Breast epithelium (tissue), 3 donors: ENCODE measurements around the gene EVL.

Source experiments
- POLR2A ChIP-seq: fragments of 450-650 bp; IDR thresholded peaks from one replicate; pipeline ENCODE4 v1.6.1; 2016; ENCODE audit warnings: antibody characterized with exemption, mild to moderate bottlenecking, moderate library complexity
- POLR2AphosphoS5 ChIP-seq, 3 donors: sonication (generic); formaldehyde crosslinking; IDR thresholded peaks; one replicate each; pipeline ENCODE4 v1.6.1; 2017; ENCODE audit warnings: antibody characterized with exemption in 3 of 3
- TF ChIP-seq, protein P1 (sequence below), 3 donors: fragments of 450-650 bp; IDR thresholded peaks; one replicate each; pipeline ENCODE4 v1.5.1; 2016 to 2017; ENCODE audit warnings: antibody characterized with exemption in 3 of 3, mild to moderate bottlenecking in 3 of 3, moderate library complexity in 3 of 3

DNA sequence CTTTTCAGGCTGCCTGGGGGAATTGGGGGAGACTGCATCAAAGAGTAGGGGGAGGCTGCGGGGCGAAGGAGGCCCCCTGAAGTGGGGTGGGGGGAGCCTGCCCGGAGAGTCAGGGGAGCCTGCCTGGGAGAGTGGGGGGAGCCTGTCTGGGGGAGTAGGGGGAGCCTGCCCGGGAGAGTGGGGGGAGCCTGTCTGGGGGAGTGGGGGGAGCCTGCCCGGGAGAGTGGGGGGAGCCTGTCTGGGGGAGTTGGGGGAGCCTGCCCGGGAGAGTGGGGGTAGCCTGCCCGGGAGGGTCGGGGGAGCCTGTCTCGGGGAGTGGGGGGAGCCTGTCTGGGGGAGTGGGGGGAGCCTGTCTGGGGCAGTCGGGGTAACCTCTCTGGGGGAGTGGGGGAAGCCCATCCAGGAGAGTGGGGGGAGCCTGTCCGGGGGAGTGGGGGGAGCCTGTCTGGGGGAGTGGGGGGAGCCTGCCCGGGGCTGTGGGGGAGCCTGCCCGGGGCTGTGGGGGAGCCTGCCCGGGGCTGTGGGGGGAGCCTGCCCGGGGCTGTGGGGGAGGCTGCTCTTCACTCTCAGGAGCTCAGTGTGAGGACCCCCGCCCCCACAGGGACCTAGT lies 100.7 kb downstream of the EVL start:
- TF ChIP-seq, protein P1, sequence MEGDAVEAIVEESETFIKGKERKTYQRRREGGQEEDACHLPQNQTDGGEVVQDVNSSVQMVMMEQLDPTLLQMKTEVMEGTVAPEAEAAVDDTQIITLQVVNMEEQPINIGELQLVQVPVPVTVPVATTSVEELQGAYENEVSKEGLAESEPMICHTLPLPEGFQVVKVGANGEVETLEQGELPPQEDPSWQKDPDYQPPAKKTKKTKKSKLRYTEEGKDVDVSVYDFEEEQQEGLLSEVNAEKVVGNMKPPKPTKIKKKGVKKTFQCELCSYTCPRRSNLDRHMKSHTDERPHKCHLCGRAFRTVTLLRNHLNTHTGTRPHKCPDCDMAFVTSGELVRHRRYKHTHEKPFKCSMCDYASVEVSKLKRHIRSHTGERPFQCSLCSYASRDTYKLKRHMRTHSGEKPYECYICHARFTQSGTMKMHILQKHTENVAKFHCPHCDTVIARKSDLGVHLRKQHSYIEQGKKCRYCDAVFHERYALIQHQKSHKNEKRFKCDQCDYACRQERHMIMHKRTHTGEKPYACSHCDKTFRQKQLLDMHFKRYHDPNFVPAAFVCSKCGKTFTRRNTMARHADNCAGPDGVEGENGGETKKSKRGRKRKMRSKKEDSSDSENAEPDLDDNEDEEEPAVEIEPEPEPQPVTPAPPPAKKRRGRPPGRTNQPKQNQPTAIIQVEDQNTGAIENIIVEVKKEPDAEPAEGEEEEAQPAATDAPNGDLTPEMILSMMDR (IDR thresholded peaks at IDR 0.05) = no peak
- TF ChIP-seq POLR2A (no peak), POLR2AphosphoS5 (IDR thresholded peaks at IDR 0.05) (no peak)
